Epithelial cell of proximal tubule (primary cell): ENCODE measurements around the gene GPR171. TPM values are rescaled to one million over a fixed set of nuclear protein-coding genes. Genes with fewer than 3 reads are reported as not detected.
A peak's percentile ranks its signal among the peaks of the same experiment; 100 is the strongest.

Experiments used
- DNase-seq: peaks from one replicate; pipeline ENCODE4 v3.0.0-alpha.2; 2011; ENCODE audit warnings: low read depth
- H3K4me3 ChIP-seq: 2 replicates; pipeline ENCODE4 v1.5.1; 2011; ENCODE audit warnings: low read depth, mild to moderate bottlenecking, low read length
- total RNA-seq: library from RNA; depleted of rRNA; stranded (reverse); fragments of >200 nt; gene quantifications from 2 replicates; pipeline ENCODE4 v1.2.3, GENCODE V29; 2015
- TF ChIP-seq, protein P1 (sequence below): conservative IDR thresholded peaks from 2 replicates; pipeline ENCODE4 v1.5.1; 2012; ENCODE audit warnings: low read depth, mild to moderate bottlenecking, low read length

Gene GPR171
- total RNA-seq, 1 donor from 2014 or later, result not detected

DNA sequence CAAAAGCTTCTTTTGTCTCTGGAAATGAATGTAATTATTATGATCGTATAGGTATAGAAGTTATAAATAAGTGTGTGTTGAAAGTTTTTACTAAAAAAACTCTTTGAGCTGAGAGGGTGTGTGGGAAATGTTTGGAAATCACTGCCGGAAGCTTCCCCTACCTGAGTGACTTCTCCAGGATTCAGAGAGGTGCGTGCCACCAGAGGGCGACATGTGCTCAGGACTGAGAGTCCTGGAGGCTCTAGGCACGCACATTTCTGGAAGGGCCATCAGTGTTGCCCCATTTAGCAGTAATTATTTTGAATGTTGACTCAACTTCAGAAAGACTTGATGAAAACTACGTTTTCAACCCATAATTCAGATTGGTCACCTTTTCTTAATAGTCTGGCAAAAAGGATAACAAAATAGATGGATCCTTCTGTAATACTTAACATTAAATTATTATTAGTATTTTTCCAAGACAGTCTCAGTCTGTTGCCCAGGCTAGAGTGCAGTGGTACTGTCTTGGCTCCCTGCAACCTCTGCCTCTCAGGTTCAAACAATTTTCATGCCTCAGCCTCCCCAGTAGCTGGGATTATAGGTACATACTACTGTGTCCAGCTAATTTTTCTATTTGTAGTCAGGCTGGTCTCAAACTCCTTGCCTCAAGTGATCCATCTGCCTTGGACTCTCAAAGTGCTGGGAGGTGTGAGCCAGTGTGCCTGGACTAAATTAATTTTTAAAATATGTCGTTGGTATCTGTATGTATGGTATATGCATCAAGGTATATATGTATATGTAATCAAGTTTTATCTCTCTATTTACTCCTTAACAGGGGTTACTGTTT lies 34.5 kb downstream of the GPR171 start:
- no peak for DNase-seq
- TF ChIP-seq, protein P1, sequence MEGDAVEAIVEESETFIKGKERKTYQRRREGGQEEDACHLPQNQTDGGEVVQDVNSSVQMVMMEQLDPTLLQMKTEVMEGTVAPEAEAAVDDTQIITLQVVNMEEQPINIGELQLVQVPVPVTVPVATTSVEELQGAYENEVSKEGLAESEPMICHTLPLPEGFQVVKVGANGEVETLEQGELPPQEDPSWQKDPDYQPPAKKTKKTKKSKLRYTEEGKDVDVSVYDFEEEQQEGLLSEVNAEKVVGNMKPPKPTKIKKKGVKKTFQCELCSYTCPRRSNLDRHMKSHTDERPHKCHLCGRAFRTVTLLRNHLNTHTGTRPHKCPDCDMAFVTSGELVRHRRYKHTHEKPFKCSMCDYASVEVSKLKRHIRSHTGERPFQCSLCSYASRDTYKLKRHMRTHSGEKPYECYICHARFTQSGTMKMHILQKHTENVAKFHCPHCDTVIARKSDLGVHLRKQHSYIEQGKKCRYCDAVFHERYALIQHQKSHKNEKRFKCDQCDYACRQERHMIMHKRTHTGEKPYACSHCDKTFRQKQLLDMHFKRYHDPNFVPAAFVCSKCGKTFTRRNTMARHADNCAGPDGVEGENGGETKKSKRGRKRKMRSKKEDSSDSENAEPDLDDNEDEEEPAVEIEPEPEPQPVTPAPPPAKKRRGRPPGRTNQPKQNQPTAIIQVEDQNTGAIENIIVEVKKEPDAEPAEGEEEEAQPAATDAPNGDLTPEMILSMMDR, result peak; percentile 96
- H3K4me3 ChIP-seq, result no peak overlapping the region

DNA sequence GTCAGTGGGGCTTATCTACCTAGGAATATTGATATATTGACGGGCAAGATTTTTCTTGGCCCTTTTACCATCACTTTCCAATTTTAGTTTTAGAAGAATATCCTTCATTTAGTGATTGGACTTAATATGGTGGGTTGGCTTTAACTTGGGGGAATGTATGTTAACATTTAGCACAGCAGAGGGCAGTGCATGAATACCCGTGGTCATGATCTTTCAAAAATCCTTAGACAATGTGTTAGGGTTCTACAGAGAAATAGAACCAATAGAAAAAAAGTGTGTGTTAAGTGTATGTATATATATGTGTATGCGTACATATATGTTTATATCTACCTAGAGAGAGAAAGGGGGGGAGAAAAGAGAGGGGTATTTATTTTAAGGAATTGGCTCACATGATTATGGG lies 36.9 kb downstream of the GPR171 start:
- H3K4me3 ChIP-seq, result no peak overlapping the region
- no peak for DNase-seq
- TF ChIP-seq, protein P1, result peak; percentile 36

DNA sequence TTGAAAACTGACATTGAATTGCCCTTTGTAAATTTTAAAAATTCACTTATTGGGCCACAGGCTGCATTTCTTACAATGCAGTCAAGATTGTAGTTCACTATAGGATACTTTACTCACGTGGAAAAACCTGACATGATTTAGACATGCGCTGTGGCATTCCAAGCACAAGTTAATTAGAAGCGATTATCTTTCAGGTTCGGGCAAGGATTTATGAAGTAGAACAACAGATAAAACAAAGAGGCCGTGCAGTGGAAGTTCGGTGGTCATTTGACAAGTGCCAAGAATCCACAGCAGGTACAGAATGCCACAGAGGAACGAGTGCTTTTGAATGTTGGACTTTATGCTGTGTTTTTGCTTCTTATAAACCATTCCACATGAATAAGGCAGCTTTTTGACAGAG lies 37.8 kb downstream of the GPR171 start:
- TF ChIP-seq, protein P1, result no peak
- DNase-seq, result no peak
- H3K4me3 ChIP-seq, result no peak overlapping the region

DNA sequence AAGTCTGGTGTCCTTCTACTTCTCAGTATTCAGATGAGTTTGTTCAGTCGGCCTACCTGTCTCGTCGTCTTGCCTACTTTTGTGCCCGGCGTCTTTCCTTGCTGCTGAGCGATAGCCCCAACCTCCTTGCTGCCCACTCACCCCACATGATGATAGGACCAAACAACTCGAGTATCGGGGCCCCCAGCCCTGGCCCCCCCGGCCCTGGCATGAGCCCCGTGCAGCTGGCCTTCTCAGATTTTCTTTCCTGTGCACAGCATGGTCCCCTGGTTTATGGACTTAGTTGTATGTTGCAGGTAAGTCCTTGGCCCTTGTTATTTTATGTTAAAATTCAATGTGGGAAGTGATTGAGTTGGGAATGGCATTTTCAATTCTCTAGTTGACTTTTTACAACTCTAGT lies 43.2 kb downstream of the GPR171 start:
- no peak for DNase-seq
- no peak overlapping the region for H3K4me3 ChIP-seq
- TF ChIP-seq, protein P1, result no peak

DNA sequence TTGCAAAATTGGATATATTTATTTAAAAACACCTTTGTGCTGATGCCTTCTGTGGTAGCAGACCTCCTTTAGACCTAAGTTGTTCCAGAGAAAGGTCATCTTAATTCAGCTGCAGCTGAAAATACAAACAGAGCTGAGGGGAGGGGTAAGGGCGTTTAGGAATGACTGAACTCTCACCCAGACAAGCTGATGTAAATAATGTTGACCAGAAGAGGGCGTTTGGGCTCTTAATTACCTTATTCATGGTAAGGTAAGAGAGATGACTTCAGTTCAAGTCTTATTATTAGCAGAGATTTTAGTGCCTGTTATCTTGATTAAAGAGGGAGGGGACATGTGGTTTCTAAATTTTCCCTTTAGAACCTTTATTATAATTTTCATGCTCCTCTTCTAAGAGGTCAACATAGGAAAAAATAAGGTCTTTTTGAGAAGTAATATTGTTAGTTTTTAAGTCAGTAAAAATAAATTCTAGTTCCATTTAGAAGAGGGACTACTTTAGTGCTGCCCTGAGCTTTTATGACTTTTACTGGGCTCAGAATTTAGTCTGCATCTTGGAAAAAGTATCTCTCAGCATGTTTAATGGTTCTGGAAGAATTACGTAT lies 46.3 kb downstream of the GPR171 start:
- no peak for DNase-seq
- TF ChIP-seq, protein P1, result peak; percentile 64
- no peak overlapping the region for H3K4me3 ChIP-seq

DNA sequence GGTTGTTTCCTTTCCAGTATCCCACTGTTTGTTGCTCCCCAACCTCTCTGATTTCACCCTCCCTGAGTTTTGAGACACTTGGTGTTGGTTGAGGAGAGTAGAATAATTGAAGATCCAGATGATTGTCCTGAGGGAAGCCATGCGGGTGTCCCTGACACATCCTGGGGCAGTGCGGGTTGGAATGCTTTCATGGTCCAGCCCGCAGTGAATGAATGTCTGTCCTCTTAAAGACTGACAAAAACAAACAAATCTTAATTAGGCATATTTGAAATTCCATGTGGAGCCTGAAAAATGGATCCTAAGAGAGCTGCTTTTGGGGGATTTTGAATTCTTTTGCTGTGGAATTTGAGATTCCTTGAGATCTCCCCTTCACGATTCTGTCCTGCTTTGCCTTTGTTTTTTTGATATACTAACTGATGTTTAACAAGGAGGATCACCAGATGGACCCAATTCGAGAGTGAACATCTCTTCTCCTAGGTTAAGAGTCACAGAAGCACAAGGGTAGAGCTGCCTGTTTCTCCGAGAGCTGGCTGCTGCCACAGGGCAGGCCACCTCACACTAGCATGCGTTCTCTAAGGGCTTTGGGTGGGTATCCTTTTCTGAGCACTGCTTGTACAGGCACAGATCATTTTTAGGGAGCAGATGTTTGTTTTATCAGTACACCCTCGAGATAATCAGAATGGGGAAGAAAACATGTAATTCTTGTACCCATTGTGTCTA lies 47.4 kb downstream of the GPR171 start:
- TF ChIP-seq, protein P1, result no peak
- no peak for DNase-seq
- no peak overlapping the region for H3K4me3 ChIP-seq
